Measurements from ENCODE around the gene ZG16B. TPM values are rescaled to one million over a fixed set of nuclear protein-coding genes. Genes with fewer than 3 reads are reported as not detected.

The ZG16B gene
- total RNA-seq, 6 donors from 2014 or later = 0.69 to 2.0 (median 1.2) TPM; not detected in 3

GRCh38 chr16:2820836-2821486 lies 9.1 kb upstream of the ZG16B start:
- H3K27ac ChIP-seq = no peak overlapping the region
- no peak for TF ChIP-seq CTCF (IDR thresholded peaks at IDR 0.05)
- no peak for TF ChIP-seq POLR2AphosphoS5 (IDR thresholded peaks at IDR 0.05)
- H3K27me3 ChIP-seq = peaks cover 0 to 10% (median 0%) of the 10 kb centered on the region in 4 donors

GRCh38 chr16:2821487-2822157 lies 8.5 kb upstream of the ZG16B start:
- Histone ChIP-seq H3K4me3 (no peak overlapping the region), H3K36me3 (no peaks in the 10 kb centered on the region), H3K9me3 (no peaks in the 10 kb centered on the region), H3K4me1 (peaks cover 0 to 8% (median 0%) of the 10 kb centered on the region in 4 donors), H3K27me3 (peaks cover 0 to 10% (median 0%) of the 10 kb centered on the region in 4 donors), H3K27ac (no peak overlapping the region)
- TF ChIP-seq POLR2AphosphoS5 (IDR thresholded peaks at IDR 0.05) (no peak), CTCF (IDR thresholded peaks at IDR 0.05) (no peak), EP300 (IDR thresholded peaks at IDR 0.05) (no peak), POLR2A (IDR thresholded peaks at IDR 0.05) (no peak)
- ATAC-seq (ENCODE audit: low FRiP score in 2 of 2) = no peak
- WGBS, 2 donors = 83 to 87% methylated on average over 8 to 9 of the region's 9 CpGs
- no peak for DNase-seq

More at GRCh38 chr16:2820836-2821486, 9.1 kb upstream of the ZG16B start:
- WGBS, 2 donors = 66 to 73% methylated on average over 14 of the region's 14 CpGs
- Histone ChIP-seq H3K4me3 (no peak overlapping the region), H3K4me1 (peaks cover 0 to 8% (median 0%) of the 10 kb centered on the region in 4 donors), H3K9me3 (no peaks in the 10 kb centered on the region), H3K36me3 (no peaks in the 10 kb centered on the region)
- ATAC-seq (ENCODE audit: low FRiP score in 2 of 2) = no peak
- no peak for DNase-seq

- Histone ChIP-seq H3K36me3 (no peaks in the 10 kb centered on the region), H3K4me1 (peaks cover 0 to 4% (median 0%) of the 10 kb centered on the region in 4 donors), H3K27ac (no peak overlapping the region), H3K9me3 (no peaks in the 10 kb centered on the region), H3K4me3 (no peak overlapping the region), H3K27me3 (peaks cover 0 to 5% (median 0%) of the 10 kb centered on the region in 4 donors)
- WGBS, 2 donors = 65 to 73% methylated on average over 8 of the region's 8 CpGs
- TF ChIP-seq POLR2A (IDR thresholded peaks at IDR 0.05) = no peak
- no peak for ATAC-seq (ENCODE audit: low FRiP score in 2 of 2)
- DNase-seq = no peak
Observed at GRCh38 chr16:2822158-2822495, 8.0 kb upstream of the ZG16B start.

- no peak for ATAC-seq (ENCODE audit: low FRiP score in 2 of 2)
- 52 to 58% methylated on average over 4 of the region's 4 CpGs for WGBS, 2 donors
- no peaks in the 10 kb centered on the region for H3K9me3 ChIP-seq
- no peaks in the 10 kb centered on the region for H3K36me3 ChIP-seq
- H3K4me3 ChIP-seq = no peak overlapping the region
- no peak overlapping the region for H3K27ac ChIP-seq
- H3K4me1 ChIP-seq = no peaks in the 10 kb centered on the region
- no peak for TF ChIP-seq CTCF (IDR thresholded peaks at IDR 0.05)
- no peak for TF ChIP-seq POLR2A (IDR thresholded peaks at IDR 0.05)
- TF ChIP-seq POLR2AphosphoS5 (IDR thresholded peaks at IDR 0.05) = no peak
- no peak for TF ChIP-seq EP300 (IDR thresholded peaks at IDR 0.05)
- DNase-seq = no peak
- peaks cover 0 to 2% (median 0%) of the 10 kb centered on the region in 4 donors for H3K27me3 ChIP-seq
Observed at GRCh38 chr16:2822496-2822895, 7.6 kb upstream of the ZG16B start.

- no peaks in the 10 kb centered on the region for H3K36me3 ChIP-seq
- TF ChIP-seq POLR2A (IDR thresholded peaks at IDR 0.05) (no peak), POLR2AphosphoS5 (IDR thresholded peaks at IDR 0.05) (no peak), EP300 (IDR thresholded peaks at IDR 0.05) (no peak), CTCF (IDR thresholded peaks at IDR 0.05) (no peak)
- no peaks in the 10 kb centered on the region for H3K27me3 ChIP-seq
- H3K4me3 ChIP-seq = no peak overlapping the region
- H3K27ac ChIP-seq = no peak overlapping the region
- DNase-seq (no peak), ATAC-seq (ENCODE audit: low FRiP score in 2 of 2) (no peak)
- H3K9me3 ChIP-seq = no peaks in the 10 kb centered on the region
- WGBS, 2 donors = 76 to 89% methylated on average over 8 to 10 of the region's 10 CpGs
- peaks cover 0 to 4% (median under 1%) of the 10 kb centered on the region in 4 donors for H3K4me1 ChIP-seq
Observed at GRCh38 chr16:2824626-2825025, 5.5 kb upstream of the ZG16B start.

Measured in upper lobe of left lung (tissue), 6 donors.